Neural cell (in vitro differentiated cells): ENCODE data around the gene CNOT2. TPM values are rescaled to one million over a fixed set of nuclear protein-coding genes. Genes with fewer than 3 reads are reported as not detected.

Source experiments
- H2AFZ ChIP-seq: fragments of 200-600, 300-800 bp; sonication (generic), shearing (Covaris generic); 2 replicates; pipeline ENCODE4 v1.6.0; 2014; ENCODE audit warnings: low read depth, mild to moderate bottlenecking, antibody characterized with exemption, low read length, moderate library complexity
- H3F3A ChIP-seq: fragments of 200-600 bp; shearing (Covaris generic); 2 replicates; pipeline ENCODE4 v1.6.1; 2016; ENCODE audit warnings: mild to moderate bottlenecking, moderate library complexity, mixed read lengths, antibody characterized with exemption, low read length; ENCODE audit not compliant: insufficient read depth, poor library complexity, severe bottlenecking
- H3K27ac ChIP-seq: fragments of 200-600, 300-800 bp; sonication (generic), shearing (Covaris generic); 2 replicates; pipeline ENCODE4 v1.5.1; 2014; ENCODE audit warnings: mild to moderate bottlenecking, low read length, moderate library complexity
- H3K27me3 ChIP-seq: fragments of 300-800, 200-600 bp; sonication (generic), shearing (Covaris generic); 2 replicates; pipeline ENCODE4 v1.6.0; 2014; ENCODE audit warnings: mild to moderate bottlenecking, low read depth, low read length, moderate library complexity; ENCODE audit not compliant: insufficient read depth
- H3K36me3 ChIP-seq: fragments of 300-800, 200-600 bp; sonication (generic), shearing (Covaris generic); 2 replicates; pipeline ENCODE4 v1.5.1; 2014; ENCODE audit warnings: mild to moderate bottlenecking, antibody characterized with exemption, low read length, moderate library complexity; ENCODE audit not compliant: insufficient read depth
- H3K4me2 ChIP-seq: fragments of 300-800, 200-600 bp; sonication (generic), shearing (Covaris generic); 2 replicates; pipeline ENCODE4 v1.6.0; 2014; ENCODE audit warnings: mild to moderate bottlenecking, low read length
- H3K4me3 ChIP-seq: fragments of 300-800, 200-600 bp; sonication (generic), shearing (Covaris generic); 2 replicates; pipeline ENCODE4 v1.5.1; 2014; ENCODE audit warnings: mild to moderate bottlenecking, low read length, moderate library complexity
- H3K79me2 ChIP-seq: fragments of 200-600 bp; shearing (Covaris generic); replicated peaks from 2 replicates; pipeline ENCODE4 v1.6.0; 2014; ENCODE audit warnings: mild to moderate bottlenecking, low read length, moderate library complexity; ENCODE audit not compliant: insufficient read depth
- H3K9ac ChIP-seq: fragments of 300-800, 200-600 bp; sonication (generic), shearing (Covaris generic); 2 replicates; pipeline ENCODE4 v1.6.1; 2016; ENCODE audit warnings: mild to moderate bottlenecking, low read length, mixed read lengths
- H3K9me2 ChIP-seq: fragments of 200-600 bp; shearing (Covaris generic); 2 replicates; pipeline ENCODE4 v1.6.1; 2016; ENCODE audit warnings: mild to moderate bottlenecking, low read length, mixed read lengths; ENCODE audit not compliant: insufficient read depth
- H3K9me3 ChIP-seq: fragments of 200-600, 300-800 bp; sonication (generic), shearing (Covaris generic); 2 replicates; pipeline ENCODE4 v1.6.1; 2016; ENCODE audit warnings: mild to moderate bottlenecking, mixed run types, low read length, moderate library complexity, mixed read lengths
- H4K20me1 ChIP-seq: fragments of 200-600 bp; shearing (Covaris generic); 2 replicates; pipeline ENCODE4 v1.6.1; 2016; ENCODE audit warnings: mild to moderate bottlenecking, mixed run types; ENCODE audit not compliant: insufficient read depth
- CTCF ChIP-seq: fragments of 450-650 bp; IDR thresholded peaks from 2 replicates; pipeline ENCODE4 v1.5.1; 2014; ENCODE audit warnings: antibody characterized with exemption, mild to moderate bottlenecking, moderate library complexity; ENCODE audit not compliant: poor library complexity, severe bottlenecking
- EP300 ChIP-seq: fragments of 450-650 bp; conservative IDR thresholded peaks from 2 replicates; pipeline ENCODE4 v1.6.1; 2014; ENCODE audit warnings: antibody characterized with exemption, mild to moderate bottlenecking, moderate library complexity; ENCODE audit not compliant: poor library complexity, severe bottlenecking
- EZH2 ChIP-seq: fragments of 200-600, 300-800 bp; shearing (Covaris generic), sonication (generic); IDR thresholded peaks from 2 replicates; pipeline ENCODE4 v1.6.1; 2014; ENCODE audit warnings: antibody characterized with exemption, low read length, borderline replicate concordance, mild to moderate bottlenecking; ENCODE audit not compliant: insufficient read depth, poor library complexity, severe bottlenecking
- MXI1 ChIP-seq: fragments of 450-650 bp; conservative IDR thresholded peaks from 2 replicates; pipeline ENCODE4 v1.6.1; 2014; ENCODE audit warnings: antibody characterized with exemption, mild to moderate bottlenecking; ENCODE audit not compliant: poor library complexity, severe bottlenecking
- POLR2AphosphoS5 ChIP-seq: IDR thresholded peaks from 2 replicates; pipeline ENCODE4 v1.6.1; 2012
- RAD21 ChIP-seq: fragments of 450-650 bp; conservative IDR thresholded peaks from 2 replicates; pipeline ENCODE4 v1.6.1; 2014; ENCODE audit warnings: antibody characterized with exemption, mild to moderate bottlenecking, moderate library complexity
- REST ChIP-seq: IDR thresholded peaks from 2 replicates; pipeline ENCODE4 v1.6.1; 2012; ENCODE audit warnings: borderline replicate concordance
- SMC3 ChIP-seq: fragments of 450-650 bp; conservative IDR thresholded peaks from 2 replicates; pipeline ENCODE4 v1.6.1; 2014; ENCODE audit warnings: antibody characterized with exemption, mild to moderate bottlenecking, moderate library complexity; ENCODE audit not compliant: poor library complexity
- TAF1 ChIP-seq: IDR thresholded peaks from 2 replicates; pipeline ENCODE4 v1.6.1; 2012; ENCODE audit warnings: low read depth
- polyA plus RNA-seq: library from polyadenylated mRNA; depleted of rRNA; stranded (reverse); fragments of >200 nt; gene quantifications from 2 replicates; pipeline ENCODE4 v1.2.3, GENCODE V29; 2014

CNOT2 gene
- polyA plus RNA-seq, 1 donor from 2014 or later, result 158 TPM

- H3K4me2 ChIP-seq, result no peak overlapping the region
- H4K20me1 ChIP-seq, result no peaks in the 10 kb centered on the region
Measured at GRCh38 chr12:70267550-70267949, 24.3 kb downstream of the CNOT2 start.

GRCh38 chr12:70268972-70269371 lies 25.7 kb downstream of the CNOT2 start:
- Histone ChIP-seq H3K9ac (no peak overlapping the region), H3F3A (no peaks in the 10 kb centered on the region), H3K27ac (no peak overlapping the region), H4K20me1 (no peaks in the 10 kb centered on the region), H3K4me2 (no peak overlapping the region), H3K79me2 (peaks cover 95% of the 10 kb centered on the region), H3K4me3 (no peak overlapping the region), H3K9me2 (no peaks in the 10 kb centered on the region), H3K36me3 (no peaks in the 10 kb centered on the region), H3K27me3 (no peaks in the 10 kb centered on the region), H2AFZ (no peak overlapping the region), H3K9me3 (no peaks in the 10 kb centered on the region)
- TF ChIP-seq EP300, result no peak
- TF ChIP-seq POLR2AphosphoS5, result no peak
- no peak for TF ChIP-seq SMC3
- no peak for TF ChIP-seq EZH2
- no peak for TF ChIP-seq MXI1
- TF ChIP-seq REST, result no peak
- TF ChIP-seq RAD21, result no peak

More at GRCh38 chr12:70267550-70267949, 24.3 kb downstream of the CNOT2 start:
- Histone ChIP-seq H3K36me3 (no peaks in the 10 kb centered on the region), H3K79me2 (peaks cover 96% of the 10 kb centered on the region), H2AFZ (no peak overlapping the region), H3K4me3 (no peak overlapping the region), H3K27me3 (no peaks in the 10 kb centered on the region), H3K27ac (no peak overlapping the region), H3F3A (peaks cover 3% of the 10 kb centered on the region), H3K9ac (no peak overlapping the region), H3K9me3 (no peaks in the 10 kb centered on the region), H3K9me2 (no peaks in the 10 kb centered on the region)
- TF ChIP-seq SMC3 (no peak), CTCF (no peak), RAD21 (no peak), MXI1 (no peak), POLR2AphosphoS5 (no peak), TAF1 (no peak), REST (no peak), EZH2 (no peak), EP300 (no peak)
